GM12891 (cell line): ENCODE data around the gene C4orf50.
A peak's percentile ranks its signal among the peaks of the same experiment; 100 is the strongest.
"Not testable (repeated sequence)": the region's sequence is repeated elsewhere in the genome, so short reads cannot be mapped to it uniquely, and the experiment has no call there.

Experiments used
- DNase-seq: peaks from one replicate; pipeline ENCODE4 v3.0.0; 2011; ENCODE audit warnings: low spot score; ENCODE audit not compliant: insufficient read length
- FAIRE-seq: peaks from 2 replicates; lab custom pipeline; 2011; peaks lifted over from hg19 to GRCh38; lab: Jason Lieb, UNC
- PAX5 ChIP-seq: IDR thresholded peaks from 2 replicates; pipeline ENCODE4 v1.6.1; 2011; ENCODE audit warnings: low read length, moderate library complexity, mild to moderate bottlenecking; ENCODE audit not compliant: insufficient read depth, severe bottlenecking
- POLR2A ChIP-seq: IDR thresholded peaks from 2 replicates; pipeline ENCODE4 v1.6.1; 2011; ENCODE audit warnings: low read depth, low read length, control low read depth
- POLR2AphosphoS5 ChIP-seq: IDR thresholded peaks from 2 replicates; pipeline ENCODE4 v1.6.1; 2011; ENCODE audit warnings: low read depth, low read length, control low read depth
- POU2F2 ChIP-seq: IDR thresholded peaks from 2 replicates; pipeline ENCODE4 v1.6.1; 2011; ENCODE audit warnings: low read depth, mild to moderate bottlenecking, control low read depth, low read length, moderate library complexity
- SPI1 ChIP-seq: IDR thresholded peaks from 2 replicates; pipeline ENCODE4 v1.6.1; 2011; ENCODE audit warnings: low read depth, low read length, control low read depth
- TAF1 ChIP-seq: IDR thresholded peaks from 2 replicates; pipeline ENCODE4 v1.6.1; 2011; ENCODE audit warnings: low read depth, low read length, control low read depth

Gene C4orf50

DNA sequence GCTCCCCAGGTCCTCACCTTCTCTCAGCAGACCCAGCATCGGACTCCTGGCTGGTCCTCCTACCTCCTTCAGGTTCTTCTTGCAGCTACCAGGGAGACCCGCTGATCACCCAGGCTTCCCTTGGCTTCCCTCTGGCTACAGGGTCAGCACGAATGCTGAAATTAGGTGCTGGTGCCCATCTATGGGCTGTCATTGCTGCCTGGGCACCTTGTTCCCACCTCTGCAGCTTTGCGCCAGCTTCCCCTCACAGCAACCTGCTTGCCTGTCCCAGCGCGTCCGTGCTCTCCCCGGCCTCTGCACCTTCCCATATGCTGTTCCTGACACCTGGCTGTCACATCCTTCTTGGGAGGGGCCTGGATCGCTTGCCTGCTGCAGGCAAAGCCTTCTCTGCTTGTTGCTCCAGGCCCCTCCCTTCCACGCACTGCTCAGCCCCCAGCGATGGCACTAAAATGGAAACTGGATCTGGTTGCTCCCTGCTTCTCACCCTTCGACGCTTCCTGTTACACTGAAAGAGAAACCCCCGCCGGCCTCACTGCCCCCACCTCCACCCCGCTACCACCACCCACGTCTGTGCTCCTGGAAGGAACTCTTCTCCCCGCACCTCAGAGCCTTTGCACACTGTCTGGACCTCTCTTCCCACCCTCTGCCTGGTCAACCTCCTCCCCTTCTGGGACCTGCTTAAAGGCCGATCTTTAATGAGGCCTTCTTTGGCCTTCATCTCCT is 22.2 kb downstream of the C4orf50 start:
- DNase-seq (no peak), FAIRE-seq (no peak)

DNA sequence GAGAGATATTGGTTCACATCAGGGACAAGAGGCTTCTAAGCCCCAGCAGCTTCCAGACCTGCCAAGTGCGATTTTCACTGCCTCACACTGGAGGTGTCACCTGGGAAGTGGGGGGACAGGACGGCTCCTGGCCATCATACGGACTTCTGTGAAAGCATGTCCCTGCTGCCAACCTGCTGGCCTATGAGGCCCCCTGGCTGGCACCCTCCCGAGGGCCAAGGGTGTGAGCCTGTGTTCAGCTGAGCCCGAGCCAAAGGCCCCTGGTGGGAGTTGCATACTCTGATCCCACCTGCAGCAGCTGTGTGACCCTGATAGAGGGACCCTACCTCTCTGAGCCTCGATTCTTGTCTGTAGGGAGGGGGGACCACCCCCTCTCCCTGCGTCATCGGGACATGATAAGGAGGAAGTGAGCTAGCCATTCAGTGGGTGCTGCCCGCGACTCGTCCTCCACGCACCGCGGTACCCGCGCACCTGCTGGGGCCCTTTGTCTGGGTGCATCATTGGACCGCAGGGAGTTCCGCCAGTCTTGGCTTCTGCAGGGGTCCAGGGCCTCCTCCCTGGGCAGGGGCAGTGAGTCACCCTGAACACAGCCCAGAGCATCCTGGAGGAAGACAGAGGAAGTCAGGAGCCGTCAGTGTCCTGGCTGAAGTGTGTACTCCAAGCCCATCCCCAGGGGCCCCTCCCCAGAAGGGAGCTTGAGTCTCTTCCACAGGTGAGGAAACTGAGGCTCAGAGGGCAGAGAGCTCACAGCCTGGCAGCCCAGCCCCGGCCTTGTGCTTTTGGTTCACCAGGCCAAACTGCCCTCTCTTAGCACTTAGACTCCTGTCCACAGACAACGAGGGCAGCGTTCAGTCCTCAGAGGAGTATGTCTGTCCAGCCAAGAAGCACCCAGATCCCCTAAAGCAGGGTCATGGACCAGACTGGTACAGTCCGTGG is 24.1 kb downstream of the C4orf50 start:
- TF ChIP-seq POU2F2 (no peak), POLR2AphosphoS5 (no peak), PAX5 (no peak), TAF1 (no peak), SPI1 (no peak), POLR2A (no peak)

More for the DNA sequence above, 22.2 kb downstream of the C4orf50 start:
- TF ChIP-seq PAX5 (no peak), POLR2A (no peak), POLR2AphosphoS5 (no peak), SPI1 (no peak), TAF1 (no peak), POU2F2 (no peak)

DNA sequence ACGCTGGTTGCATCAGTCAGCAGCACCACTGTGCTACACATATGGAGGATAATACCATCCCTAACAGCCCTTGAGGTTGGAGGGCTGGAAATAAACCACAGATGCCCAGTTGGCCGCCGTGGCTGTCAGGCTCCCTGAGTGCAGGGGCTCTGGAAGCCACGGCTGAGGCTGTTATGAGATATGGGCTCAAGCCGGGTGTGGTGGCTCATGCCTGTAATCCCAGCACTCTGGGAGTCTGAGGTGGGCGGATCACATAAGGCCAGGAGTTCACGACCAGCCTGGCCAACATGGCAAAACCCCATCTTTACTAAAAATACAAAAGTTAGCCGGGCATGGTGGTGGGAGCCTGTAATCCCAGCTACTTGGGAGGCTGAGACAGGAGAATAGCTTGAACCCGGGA is 24.9 kb downstream of the C4orf50 start:
- not testable (repeated sequence) for FAIRE-seq, DNase-seq

More for the DNA sequence above, 24.1 kb downstream of the C4orf50 start:
- FAIRE-seq (no peak), DNase-seq (no peak)

DNA sequence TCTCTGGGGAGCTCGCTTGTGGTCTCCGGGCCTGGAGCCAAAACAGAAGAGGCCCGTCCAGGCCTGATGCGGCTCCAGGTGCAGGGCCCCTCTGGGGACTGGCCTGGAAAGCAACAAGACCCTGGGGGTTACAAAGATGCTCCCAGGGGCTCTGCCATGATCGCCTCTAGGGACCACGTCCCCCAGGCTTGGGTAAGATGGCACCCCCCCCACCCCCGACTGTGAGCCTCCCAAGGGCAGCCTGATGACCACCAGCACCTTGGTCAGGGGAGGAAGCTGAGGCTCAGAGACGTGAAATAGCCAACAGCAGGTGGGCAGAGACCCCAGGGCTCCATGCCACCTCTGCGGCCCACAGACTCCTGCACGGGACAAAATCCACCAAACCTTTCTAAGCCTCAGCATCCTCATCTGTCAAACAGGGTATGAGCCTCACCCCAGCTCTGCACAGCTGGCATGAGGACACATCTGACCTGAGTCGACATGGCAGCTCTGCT is 25.4 kb downstream of the C4orf50 start:
- DNase-seq (no peak), FAIRE-seq (no peak)
- TF ChIP-seq TAF1 (no peak), POU2F2 (no peak), POLR2A (no peak), POLR2AphosphoS5 (no peak), SPI1 (no peak), PAX5 (no peak)

DNA sequence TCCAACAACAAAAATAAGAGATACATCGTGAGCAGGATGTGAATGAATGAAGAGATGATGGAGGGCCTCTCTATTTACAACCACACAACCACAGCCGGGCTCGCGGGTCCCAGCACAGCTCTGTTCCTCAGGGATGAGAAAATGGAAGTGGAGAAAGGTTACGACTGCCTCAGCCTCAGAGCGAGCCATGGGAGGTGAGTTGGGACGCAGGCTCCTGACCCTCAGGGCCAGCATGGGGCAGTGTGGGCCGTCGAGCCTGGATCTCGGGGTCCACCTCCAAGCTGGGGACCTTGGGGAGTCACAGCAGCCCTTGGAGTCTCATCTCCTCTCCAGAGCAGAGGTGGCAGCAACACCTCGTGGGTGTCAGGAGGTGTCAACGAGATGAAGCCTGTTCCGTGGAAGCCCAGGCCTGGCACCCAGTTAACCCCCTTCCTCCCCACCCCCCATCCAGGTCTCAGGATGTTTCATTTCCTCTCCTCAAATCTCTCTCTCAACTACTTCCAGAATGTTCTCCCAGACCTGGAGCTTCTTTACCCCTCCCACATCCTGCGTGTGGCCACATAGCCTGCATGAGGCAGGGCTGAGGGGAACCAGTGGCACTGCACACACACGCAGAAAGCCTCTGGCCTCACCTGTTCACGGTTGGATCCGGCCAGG is 25.9 kb downstream of the C4orf50 start:
- TF ChIP-seq POU2F2 (no peak), POLR2A (no peak), SPI1 (no peak), PAX5 (no peak), POLR2AphosphoS5 (no peak), TAF1 (no peak)
- no peak for FAIRE-seq
- no peak for DNase-seq

DNA sequence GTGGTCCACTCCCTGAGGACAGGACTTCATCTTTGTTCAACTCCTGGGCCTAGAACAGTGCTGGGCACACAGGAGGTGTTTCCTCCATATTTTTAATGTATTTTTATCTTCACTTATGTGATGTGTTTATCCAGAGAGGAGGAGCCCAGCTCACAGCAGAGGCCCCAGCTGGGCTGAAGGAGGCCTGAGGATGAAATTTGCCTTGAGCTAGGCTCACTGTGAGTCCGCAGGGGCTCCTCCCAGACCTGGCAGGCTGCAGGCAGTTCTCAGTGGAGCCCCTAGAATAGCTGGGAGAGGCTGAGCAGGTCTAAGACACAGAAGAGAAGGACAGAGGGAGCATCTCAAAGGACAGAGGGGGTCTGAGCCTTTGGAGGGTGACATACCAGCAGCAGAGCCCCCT is 26.8 kb downstream of the C4orf50 start:
- TF ChIP-seq TAF1, result no peak
- no peak for TF ChIP-seq PAX5
- no peak for TF ChIP-seq SPI1
- TF ChIP-seq POLR2A, result no peak
- no peak for TF ChIP-seq POU2F2
- TF ChIP-seq POLR2AphosphoS5, result no peak
- FAIRE-seq (no peak), DNase-seq (no peak)

DNA sequence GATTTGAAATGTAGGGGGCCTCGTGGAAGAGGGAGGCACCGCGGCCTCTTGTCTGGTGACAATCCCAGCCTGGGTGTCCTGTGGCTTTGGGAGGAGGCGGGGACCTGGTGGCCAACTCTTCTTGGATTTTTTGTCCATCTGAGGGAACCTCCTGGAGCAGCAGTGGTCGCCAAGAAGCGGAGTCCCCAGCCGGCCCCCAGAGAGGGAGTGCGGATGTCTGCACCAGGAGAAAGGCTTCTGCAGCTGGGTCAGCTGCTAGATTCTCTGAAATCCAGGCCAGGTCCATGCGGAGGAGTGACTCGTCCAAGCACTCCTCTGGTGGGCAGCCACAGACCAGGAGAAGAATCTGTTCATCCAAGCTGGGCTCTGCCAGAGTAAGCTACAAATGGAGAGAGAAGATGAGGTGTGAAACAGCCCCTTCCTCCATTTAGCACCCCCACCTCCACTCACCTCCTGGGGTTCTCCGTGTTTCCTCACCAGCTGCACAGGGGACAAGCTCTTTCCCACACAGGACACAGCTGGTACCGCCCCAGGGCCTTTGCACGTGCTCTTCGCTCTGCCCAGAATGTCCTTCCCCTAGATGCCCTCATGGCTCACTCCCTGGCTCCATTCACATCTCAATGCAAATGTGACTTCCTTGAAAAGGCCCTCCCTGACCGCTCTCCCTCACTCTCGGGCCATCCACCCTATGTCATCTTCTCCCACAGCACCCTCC is 27.6 kb downstream of the C4orf50 start:
- DNase-seq, result no peak
- TF ChIP-seq PAX5 (no peak), POLR2A (no peak), POLR2AphosphoS5 (no peak), POU2F2 (no peak), SPI1 (no peak), TAF1 (no peak)
- FAIRE-seq, result no peak

DNA sequence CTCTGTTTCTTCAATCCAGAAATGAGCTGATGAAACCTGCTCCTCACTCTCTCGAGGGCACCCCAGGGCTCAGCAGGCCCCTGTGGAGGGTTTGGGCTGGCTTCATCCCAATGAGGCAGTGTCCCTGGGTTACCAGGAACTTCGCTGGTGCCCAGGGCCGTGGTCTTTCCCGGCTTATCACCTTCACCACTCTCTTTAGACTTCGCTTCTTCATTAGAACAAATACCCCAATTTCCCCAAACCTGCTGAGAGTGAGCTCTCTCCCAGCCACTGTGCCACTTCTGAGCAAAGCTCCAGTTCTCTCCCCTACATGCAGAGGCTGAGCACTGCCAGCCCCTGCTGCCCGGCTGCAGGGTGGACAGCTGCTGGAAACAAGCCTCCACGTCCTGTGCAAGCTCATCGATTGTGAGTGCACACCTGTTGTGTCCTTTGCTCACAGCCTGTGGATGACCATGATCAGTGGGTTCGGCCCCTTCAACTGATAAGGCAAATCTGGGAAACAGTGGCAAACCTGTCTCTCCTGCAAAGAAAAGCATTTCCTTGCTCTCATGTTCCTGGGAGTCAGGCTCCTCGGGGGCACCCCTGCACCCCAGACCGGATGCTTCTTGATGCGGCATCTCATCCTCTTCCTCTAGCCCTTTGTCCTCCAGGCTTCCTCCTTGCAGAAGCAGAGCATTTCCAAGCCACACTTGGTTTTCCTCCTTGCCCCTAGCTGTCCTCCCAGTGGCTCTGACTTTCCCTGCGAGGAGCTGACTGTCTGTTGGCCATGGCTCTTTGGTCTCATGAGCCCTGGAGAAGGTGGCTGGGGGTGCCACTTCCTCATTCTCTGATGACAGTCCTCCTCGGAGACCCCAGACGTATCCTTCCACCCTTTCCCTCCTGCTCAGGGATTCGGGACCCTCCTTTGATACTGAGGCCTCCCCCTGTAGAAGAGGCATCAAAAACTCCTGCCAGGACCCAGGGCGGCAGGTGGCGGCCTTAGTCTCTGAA is 28.7 kb downstream of the C4orf50 start:
- TF ChIP-seq POLR2AphosphoS5 (no peak), POLR2A (no peak), TAF1 (no peak), PAX5 (no peak), POU2F2 (no peak), SPI1 (peak; percentile 34; the same call in 1 of the 2 replicates)
- DNase-seq (no peak), FAIRE-seq (no peak)
